ENCODE measurements around the gene CNTNAP3B. TPM values are rescaled to one million over a fixed set of nuclear protein-coding genes. Genes with fewer than 3 reads are reported as not detected.

Gene CNTNAP3B
- total RNA-seq, 2 donors from 2014 or later, result 3.9 to 4.4 TPM

Other genes with a start within 250 kb of the CNTNAP3B start
- gene SPATA31A6, start 54.2 kb upstream of the CNTNAP3B start, total RNA-seq, result not detected